ENCODE measurements around the gene WFIKKN1.

WFIKKN1 gene

GRCh38 chr16:621526-622105 is 9.2 kb upstream of the WFIKKN1 start:
- no peak for DNase-seq (ENCODE audit: low read depth in 1 of 2, low spot score in 1 of 2)

- DNase-seq (ENCODE audit: low read depth in 1 of 2, low spot score in 1 of 2): no peak
Observed at GRCh38 chr16:622920-623280, 7.9 kb upstream of the WFIKKN1 start.

- no peak for DNase-seq (ENCODE audit: low read depth in 1 of 2, low spot score in 1 of 2)
Observed at GRCh38 chr16:624526-625070, 6.2 kb upstream of the WFIKKN1 start.

GRCh38 chr16:625117-625976 is 5.4 kb upstream of the WFIKKN1 start:
- no peak for DNase-seq (ENCODE audit: low read depth in 1 of 2, low spot score in 1 of 2)

GRCh38 chr16:625977-626765 is 4.6 kb upstream of the WFIKKN1 start:
- DNase-seq (ENCODE audit: low read depth in 1 of 2, low spot score in 1 of 2): no peak

- no peak for DNase-seq (ENCODE audit: low read depth in 1 of 2, low spot score in 1 of 2)
Observed at GRCh38 chr16:626787-627453, 3.9 kb upstream of the WFIKKN1 start.

GRCh38 chr16:627454-628239 is 3.1 kb upstream of the WFIKKN1 start:
- no peak for DNase-seq (ENCODE audit: low read depth in 1 of 2, low spot score in 1 of 2)

GRCh38 chr16:628321-629061 is 2.3 kb upstream of the WFIKKN1 start:
- DNase-seq (ENCODE audit: low read depth in 1 of 2, low spot score in 1 of 2): no peak

- no peak for DNase-seq (ENCODE audit: low read depth in 1 of 2, low spot score in 1 of 2)
Observed at GRCh38 chr16:629185-629832, 1.5 kb upstream of the WFIKKN1 start.

- no peak for DNase-seq (ENCODE audit: low read depth in 1 of 2, low spot score in 1 of 2)
Observed at GRCh38 chr16:629833-630248, 944 bp upstream of the WFIKKN1 start.

- no peak for DNase-seq (ENCODE audit: low read depth in 1 of 2, low spot score in 1 of 2)
Observed at GRCh38 chr16:630249-630814, 453 bp upstream of the WFIKKN1 start.

- no peak for DNase-seq (ENCODE audit: low read depth in 1 of 2, low spot score in 1 of 2)
Observed at GRCh38 chr16:631808-632358, 1.1 kb downstream of the WFIKKN1 start.

GRCh38 chr16:632486-633335 is 1.9 kb downstream of the WFIKKN1 start:
- DNase-seq (ENCODE audit: low read depth in 1 of 2, low spot score in 1 of 2): no peak

- no peak for DNase-seq (ENCODE audit: low read depth in 1 of 2, low spot score in 1 of 2)
Observed at GRCh38 chr16:633336-634050, 2.7 kb downstream of the WFIKKN1 start.

GRCh38 chr16:634051-634670 is 3.4 kb downstream of the WFIKKN1 start:
- DNase-seq (ENCODE audit: low read depth in 1 of 2, low spot score in 1 of 2): no peak

GRCh38 chr16:634996-635395 is 4.2 kb downstream of the WFIKKN1 start:
- DNase-seq (ENCODE audit: low read depth in 1 of 2, low spot score in 1 of 2): no peak
